Measurements from ENCODE around the gene SECISBP2L. TPM values are rescaled to one million over a fixed set of nuclear protein-coding genes. Genes with fewer than 3 reads are reported as not detected.

The SECISBP2L gene
- total RNA-seq, 4 donors from 2014 or later, result 40.3 to 54.0 (median 44.0) TPM

DNA sequence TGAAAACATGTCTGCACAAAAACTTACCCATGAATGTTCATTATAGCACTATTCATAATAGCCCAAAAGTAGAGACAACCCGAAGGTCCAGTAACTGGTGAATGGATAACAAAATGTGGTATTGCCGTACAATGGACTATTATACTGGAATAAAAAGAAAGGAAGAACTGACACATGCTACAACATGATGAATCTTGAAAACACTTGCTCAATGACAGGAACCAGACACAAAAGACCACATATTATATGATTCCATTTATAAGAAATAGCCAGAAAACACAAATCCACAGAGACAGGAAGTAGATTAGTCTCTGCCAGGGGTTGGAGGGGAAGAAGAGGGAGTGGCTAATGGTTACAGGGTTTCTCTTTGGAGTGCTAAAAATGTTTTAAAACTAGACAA is 100.9 kb downstream of the SECISBP2L start:
- no peak for TF ChIP-seq EP300 (IDR thresholded peaks at IDR 0.05)
- TF ChIP-seq, protein P1, sequence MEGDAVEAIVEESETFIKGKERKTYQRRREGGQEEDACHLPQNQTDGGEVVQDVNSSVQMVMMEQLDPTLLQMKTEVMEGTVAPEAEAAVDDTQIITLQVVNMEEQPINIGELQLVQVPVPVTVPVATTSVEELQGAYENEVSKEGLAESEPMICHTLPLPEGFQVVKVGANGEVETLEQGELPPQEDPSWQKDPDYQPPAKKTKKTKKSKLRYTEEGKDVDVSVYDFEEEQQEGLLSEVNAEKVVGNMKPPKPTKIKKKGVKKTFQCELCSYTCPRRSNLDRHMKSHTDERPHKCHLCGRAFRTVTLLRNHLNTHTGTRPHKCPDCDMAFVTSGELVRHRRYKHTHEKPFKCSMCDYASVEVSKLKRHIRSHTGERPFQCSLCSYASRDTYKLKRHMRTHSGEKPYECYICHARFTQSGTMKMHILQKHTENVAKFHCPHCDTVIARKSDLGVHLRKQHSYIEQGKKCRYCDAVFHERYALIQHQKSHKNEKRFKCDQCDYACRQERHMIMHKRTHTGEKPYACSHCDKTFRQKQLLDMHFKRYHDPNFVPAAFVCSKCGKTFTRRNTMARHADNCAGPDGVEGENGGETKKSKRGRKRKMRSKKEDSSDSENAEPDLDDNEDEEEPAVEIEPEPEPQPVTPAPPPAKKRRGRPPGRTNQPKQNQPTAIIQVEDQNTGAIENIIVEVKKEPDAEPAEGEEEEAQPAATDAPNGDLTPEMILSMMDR (IDR thresholded peaks at IDR 0.05), result no peak
- TF ChIP-seq POLR2AphosphoS5 (IDR thresholded peaks at IDR 0.05), result no peak
- no peak for TF ChIP-seq POLR2A (IDR thresholded peaks at IDR 0.05; ENCODE audit: low read depth)
- H3K27me3 ChIP-seq, result no peaks in the 10 kb centered on the region
- no peaks in the 10 kb centered on the region for H3K36me3 ChIP-seq
- no peaks in the 10 kb centered on the region for H3K9me3 ChIP-seq
- no peak overlapping the region for H3K27ac ChIP-seq (replicated peaks in 1 of 4)
- WGBS, result 79% methylated on average over 2 of the region's 2 CpGs
- no peak overlapping the region for H3K4me3 ChIP-seq
- intact Hi-C loops (cut with DNase I), result no loop called here
- DNase-seq (ENCODE audit: extremely low spot score), result no peak
- peaks cover 0 to 8% (median 0%) of the 10 kb centered on the region in 4 donors for H3K4me1 ChIP-seq

DNA sequence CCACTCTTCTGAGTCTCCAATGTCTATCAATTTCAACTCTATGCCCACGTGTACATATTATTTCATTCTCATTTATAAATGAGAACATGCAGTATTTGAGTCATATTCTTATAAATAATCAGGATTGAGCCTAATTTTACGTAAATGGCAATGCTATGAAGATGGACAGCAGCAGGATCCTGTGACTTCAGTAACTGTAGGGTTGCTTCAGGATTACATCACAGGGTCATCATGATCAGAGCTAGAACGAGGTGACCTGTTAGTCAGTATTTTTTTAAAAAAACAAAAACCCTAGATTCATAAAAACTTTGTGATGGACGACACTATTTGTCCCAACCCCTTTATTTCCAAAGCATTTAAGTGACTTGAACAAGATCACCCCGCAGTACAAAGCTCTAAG is 104.3 kb downstream of the SECISBP2L start:
- no peaks in the 10 kb centered on the region for H3K36me3 ChIP-seq
- no peaks in the 10 kb centered on the region for H3K9me3 ChIP-seq
- DNase-seq (ENCODE audit: extremely low spot score), result no peak
- no peak overlapping the region for H3K27ac ChIP-seq (replicated peaks in 1 of 4)
- TF ChIP-seq POLR2AphosphoS5 (IDR thresholded peaks at IDR 0.05) (no peak), POLR2A (IDR thresholded peaks at IDR 0.05; ENCODE audit: low read depth) (no peak), EP300 (IDR thresholded peaks at IDR 0.05) (no peak)
- TF ChIP-seq, protein P1 (IDR thresholded peaks at IDR 0.05), result no peak
- no peaks in the 10 kb centered on the region for H3K27me3 ChIP-seq
- no peak overlapping the region for H3K4me3 ChIP-seq
- intact Hi-C loops (cut with DNase I), result no loop called here
- peaks cover 0 to 8% (median 0%) of the 10 kb centered on the region in 4 donors for H3K4me1 ChIP-seq
- WGBS, result 86% methylated on average over 5 of the region's 5 CpGs

DNA sequence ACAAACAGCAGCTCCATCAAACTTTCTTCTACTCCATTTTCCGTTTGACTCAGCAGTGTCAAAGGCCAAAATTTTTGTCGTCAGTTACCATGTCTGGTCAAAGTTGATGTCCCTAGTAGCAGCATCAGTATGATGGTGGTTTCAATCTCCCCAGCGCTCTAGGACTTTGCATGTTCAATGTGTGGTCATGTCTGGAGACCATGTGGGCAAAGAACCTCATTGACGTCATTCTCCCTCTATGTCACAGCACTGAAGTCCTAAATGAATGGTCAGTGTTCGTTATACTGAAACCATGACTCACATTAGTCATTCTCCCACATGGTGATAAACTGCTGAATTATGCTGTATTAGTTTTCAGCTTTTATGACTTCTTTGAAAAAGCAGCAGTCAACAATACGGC is 105.7 kb downstream of the SECISBP2L start:
- no peak overlapping the region for H3K27ac ChIP-seq (replicated peaks in 1 of 4)
- H3K9me3 ChIP-seq, result no peaks in the 10 kb centered on the region
- no peaks in the 10 kb centered on the region for H3K36me3 ChIP-seq
- peaks cover 0 to 3% (median 0%) of the 10 kb centered on the region in 4 donors for H3K4me1 ChIP-seq
- H3K4me3 ChIP-seq, result no peak overlapping the region
- TF ChIP-seq, protein P1 (IDR thresholded peaks at IDR 0.05), result no peak
- TF ChIP-seq POLR2A (IDR thresholded peaks at IDR 0.05; ENCODE audit: low read depth) (no peak), EP300 (IDR thresholded peaks at IDR 0.05) (no peak), POLR2AphosphoS5 (IDR thresholded peaks at IDR 0.05) (no peak)
- no peaks in the 10 kb centered on the region for H3K27me3 ChIP-seq
- 85% methylated on average over 6 of the region's 6 CpGs for WGBS
- DNase-seq (ENCODE audit: extremely low spot score), result no peak
- intact Hi-C loops (cut with DNase I), result no loop called here

DNA sequence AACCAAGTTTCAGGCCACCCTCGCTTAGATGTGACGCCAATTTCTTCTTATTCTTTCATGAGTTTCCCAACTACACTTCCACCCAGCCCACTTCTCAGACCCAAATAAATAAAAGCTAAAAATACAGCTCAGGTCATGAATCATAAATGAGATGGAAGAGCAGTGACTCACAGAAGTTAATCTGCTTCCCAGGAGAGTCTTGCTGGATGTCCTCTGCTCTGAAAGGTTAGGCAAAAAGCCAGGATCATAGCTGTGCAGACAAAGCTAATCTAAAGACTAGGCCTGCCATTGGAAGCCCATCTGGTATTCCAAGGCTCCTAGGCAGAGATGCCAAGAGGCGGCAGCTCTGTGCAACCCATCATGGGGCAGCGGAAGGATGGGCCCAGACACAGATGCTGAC is 106.6 kb downstream of the SECISBP2L start:
- no peaks in the 10 kb centered on the region for H3K9me3 ChIP-seq
- TF ChIP-seq POLR2AphosphoS5 (IDR thresholded peaks at IDR 0.05), result no peak
- no peak for TF ChIP-seq POLR2A (IDR thresholded peaks at IDR 0.05; ENCODE audit: low read depth)
- TF ChIP-seq EP300 (IDR thresholded peaks at IDR 0.05), result no peak
- TF ChIP-seq, protein P1 (IDR thresholded peaks at IDR 0.05), result no peak
- H3K27me3 ChIP-seq, result no peaks in the 10 kb centered on the region
- H3K4me3 ChIP-seq, result no peak overlapping the region
- H3K36me3 ChIP-seq, result no peaks in the 10 kb centered on the region
- no peaks in the 10 kb centered on the region for H3K4me1 ChIP-seq
- intact Hi-C loops (cut with DNase I), result no loop called here
- WGBS, result 71% methylated on average over 3 of the region's 4 CpGs
- no peak for DNase-seq (ENCODE audit: extremely low spot score)
- H3K27ac ChIP-seq (replicated peaks in 1 of 4), result no peak overlapping the region

Small RNAs within 50 kb of the gene (small RNA-seq; reads per million reads assigned to genes)
- 0 reads per million in 3 donors for gene RF00019

Other genes starting within 250 kb of the SECISBP2L start
- gene CEP152, start 235.4 kb downstream of the SECISBP2L start, total RNA-seq, result 10 to 100 TPM in 1 of 4 donors, 1 to 10 TPM in 3; 2.7 to 10.1 (median 3.9) TPM
- 100 to 1,000 TPM; 250 to 391 (median 334) TPM for gene EID1, start 168.3 kb downstream of the SECISBP2L start, total RNA-seq
- gene SHC4, start 82.5 kb downstream of the SECISBP2L start, total RNA-seq, result 1 to 10 TPM; 1.8 to 2.3 (median 2.1) TPM
- 10 to 100 TPM; 55.2 to 69.4 (median 65.5) TPM for gene COPS2, start 109.2 kb upstream of the SECISBP2L start, total RNA-seq
- gene GALK2, start 123.8 kb upstream of the SECISBP2L start, total RNA-seq, result 10 to 100 TPM; 34.5 to 50.3 (median 41.5) TPM

All from esophagus muscularis mucosa (tissue), 4 donors.